GM12873 (cell line): ENCODE measurements around the gene DOLPP1.

Source experiments
- CTCF ChIP-seq: IDR thresholded peaks from 2 replicates; pipeline ENCODE4 v1.5.1; 2012; ENCODE audit warnings: low read depth, mild to moderate bottlenecking, moderate library complexity, low read length, control low read depth; ENCODE audit not compliant: insufficient read depth; ENCODE audit errors: missing control alignments

The DOLPP1 gene

GRCh38 chr9:129074106-129074505 is 6.8 kb upstream of the DOLPP1 start:
- no peak for TF ChIP-seq CTCF

DNA sequence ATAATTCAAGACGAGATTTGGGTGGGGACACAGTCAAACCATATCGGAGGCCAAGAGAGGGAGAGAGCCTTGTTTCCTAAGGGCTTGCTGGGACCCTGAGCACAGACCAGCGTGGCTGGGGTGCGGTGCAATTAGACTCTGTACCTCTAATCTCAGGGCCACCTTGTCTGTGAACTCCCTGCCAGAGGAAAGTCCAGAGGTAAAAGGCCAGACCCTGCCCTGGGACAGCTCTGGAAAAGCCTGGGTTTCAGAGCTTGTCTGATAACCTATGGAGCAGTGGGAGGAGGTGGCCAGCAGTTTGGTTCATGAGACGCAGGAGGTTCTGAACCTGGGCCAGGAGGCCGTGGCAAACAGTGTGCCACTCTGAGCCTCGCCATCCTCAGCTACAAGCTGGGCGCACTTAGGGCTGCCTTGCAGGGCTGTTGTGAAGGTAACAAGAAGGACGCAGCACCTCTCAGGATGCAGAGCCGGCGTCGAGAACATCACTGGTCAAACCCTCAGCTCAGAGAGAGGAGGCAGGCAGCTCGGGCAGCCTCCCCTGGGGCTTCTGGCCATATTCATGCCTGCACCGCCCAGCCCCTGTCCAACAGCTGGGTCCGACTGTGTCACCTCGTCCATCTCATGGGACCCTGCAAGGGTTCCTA is 4.8 kb upstream of the DOLPP1 start:
- no peak for TF ChIP-seq CTCF

DNA sequence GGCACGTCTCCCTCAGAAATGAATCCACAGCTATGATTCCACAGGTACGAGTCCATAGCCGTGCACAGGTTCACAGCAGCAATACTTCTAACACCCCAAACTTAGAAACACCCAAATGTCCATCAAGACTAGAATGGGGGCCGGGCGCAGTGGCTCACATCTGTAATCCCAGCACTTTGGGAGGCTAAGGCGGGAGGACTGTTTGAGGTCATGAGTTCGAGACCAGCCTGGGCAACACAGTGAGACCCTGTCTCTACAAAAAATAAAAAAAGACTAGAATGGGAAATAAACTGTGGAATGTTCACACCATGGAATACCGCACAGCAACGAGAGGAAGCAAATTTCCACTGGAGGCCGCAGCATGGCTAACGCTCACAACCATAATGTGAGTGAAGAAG is 4.3 kb upstream of the DOLPP1 start:
- no peak for TF ChIP-seq CTCF

- no peak for TF ChIP-seq CTCF
These were observed 3.7 kb upstream of the DOLPP1 start for GRCh38 chr9:129077236-129077635.

- TF ChIP-seq CTCF: no peak
These were observed 2.0 kb upstream of the DOLPP1 start for GRCh38 chr9:129078691-129079503.

DNA sequence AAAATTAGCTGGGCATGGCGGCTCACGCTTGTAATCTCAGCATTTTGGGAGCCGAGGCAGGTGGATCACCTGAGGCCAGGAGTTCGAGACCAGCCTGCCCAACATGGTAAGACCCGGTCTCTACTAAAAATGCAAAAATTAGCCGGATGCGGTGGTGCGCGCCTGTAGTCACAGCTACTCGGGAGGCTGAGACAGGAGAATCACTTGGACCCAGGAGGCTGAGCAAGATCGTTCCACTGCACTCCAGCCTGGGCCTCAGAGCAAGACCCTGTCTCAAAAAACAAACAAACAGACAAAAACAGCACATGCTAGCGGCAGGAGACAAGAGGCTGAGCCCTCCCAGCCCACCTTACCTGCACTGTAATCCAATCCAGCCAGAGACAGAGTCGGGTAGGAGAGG is 1.1 kb upstream of the DOLPP1 start:
- no peak for TF ChIP-seq CTCF

- TF ChIP-seq CTCF: no peak
These were observed 662 bp upstream of the DOLPP1 start for GRCh38 chr9:129080298-129080600.
